Keratinocyte (primary cell): ENCODE measurements around the gene TGFBI. TPM values are rescaled to one million over a fixed set of nuclear protein-coding genes. Genes with fewer than 3 reads are reported as not detected.

Experiments
- DNase-seq: peaks from one replicate; pipeline ENCODE4 v3.0.0-alpha.2; 2011; ENCODE audit warnings: low read depth, missing footprints, low spot score
- FAIRE-seq: peaks from 2 replicates; lab custom pipeline; 2011; peaks lifted over from hg19 to GRCh38; lab: Jason Lieb, UNC
- H2AFZ ChIP-seq: 2 replicates; pipeline ENCODE4 v1.6.0; 2012; ENCODE audit warnings: low read length, control low read depth, inconsistent platforms; ENCODE audit not compliant: control insufficient read depth
- H3K27ac ChIP-seq: 2 replicates; pipeline ENCODE4 v1.5.1; 2011; ENCODE audit warnings: low read length; ENCODE audit not compliant: control insufficient read depth, insufficient read depth
- H3K27me3 ChIP-seq: 3 replicates; pipeline ENCODE4 v1.6.0; 2011; ENCODE audit warnings: low read length; ENCODE audit not compliant: control insufficient read depth, insufficient read depth; ENCODE audit errors: extremely low read depth
- H3K36me3 ChIP-seq, 2 experiments: 2 replicates in 1 of 2; 3 replicates in 1 of 2; pipeline ENCODE4 v1.5.1; 2011; ENCODE audit warnings: low read length in 2 of 2, mild to moderate bottlenecking in 1 of 2; ENCODE audit not compliant: control insufficient read depth in 2 of 2, insufficient read depth in 2 of 2; ENCODE audit errors: extremely low read depth in 1 of 2
- H3K4me1 ChIP-seq: 3 replicates; pipeline ENCODE4 v1.5.1; 2011; ENCODE audit warnings: low read length; ENCODE audit not compliant: control insufficient read depth, insufficient read depth; ENCODE audit errors: extremely low read depth
- H3K4me2 ChIP-seq: 3 replicates; pipeline ENCODE4 v1.6.0; 2011; ENCODE audit warnings: low read depth, low read length; ENCODE audit not compliant: control insufficient read depth, insufficient read depth; ENCODE audit errors: extremely low read depth
- H3K4me3 ChIP-seq, 3 experiments: fragments of 200-600 bp in 1 of 3; sonication (generic) in 1 of 3; 2 replicates in 2 of 3; 3 replicates in 1 of 3; pipeline ENCODE4 v1.5.1; 2011 to 2016; ENCODE audit warnings: low read length in 3 of 3, mild to moderate bottlenecking in 3 of 3, control low read depth in 2 of 3, inconsistent platforms in 1 of 3, low read depth in 1 of 3, mixed read lengths in 1 of 3, mixed run types in 1 of 3, moderate library complexity in 1 of 3; ENCODE audit not compliant: control insufficient read depth in 2 of 3, insufficient read depth in 2 of 3; ENCODE audit errors: extremely low read depth in 1 of 3
- H3K79me2 ChIP-seq: 2 replicates; pipeline ENCODE4 v1.6.0; 2012; ENCODE audit warnings: low read length; ENCODE audit not compliant: control insufficient read depth, insufficient read depth
- H3K9ac ChIP-seq: 3 replicates; pipeline ENCODE4 v1.6.0; 2011; ENCODE audit warnings: low read length; ENCODE audit not compliant: control insufficient read depth, insufficient read depth; ENCODE audit errors: extremely low read depth
- H3K9me1 ChIP-seq: 3 replicates; pipeline ENCODE4 v1.6.0; 2011; ENCODE audit warnings: low read length; ENCODE audit not compliant: control insufficient read depth, insufficient read depth; ENCODE audit errors: extremely low read depth
- H3K9me3 ChIP-seq: 2 replicates; pipeline ENCODE4 v1.5.1; 2012; ENCODE audit warnings: low read depth, low read length; ENCODE audit not compliant: control insufficient read depth
- H4K20me1 ChIP-seq: 3 replicates; pipeline ENCODE4 v1.6.0; 2011; ENCODE audit warnings: low read length; ENCODE audit not compliant: control insufficient read depth, insufficient read depth; ENCODE audit errors: extremely low read depth
- EZH2 ChIP-seq: IDR thresholded peaks from one replicate; pipeline ENCODE4 v1.6.1; 2012; ENCODE audit warnings: inconsistent platforms, mild to moderate bottlenecking, low read length, moderate library complexity
- dilution Hi-C: fragments of 300-500 bp; cut with MboI; formaldehyde crosslinking; loops from one replicate; pipeline ENCODE4 v1.7.0; 2020; ENCODE audit warnings: low sequenced_read_pairs; ENCODE audit not compliant: extremely low pct_ligation_motif_present
- polyA plus RNA-seq, 5 experiments: library from polyadenylated mRNA; depleted of rRNA in 3 of 5; stranded (reverse) in 3 of 5; stranded (forward) in 1 of 5; unstranded in 1 of 5; fragments of >200 nt; gene quantifications; 1 replicate in 1 of 5; 2 replicates in 3 of 5; 3 replicates in 1 of 5; pipeline versions ENCODE4 v1.2.1 to v1.2.3, GENCODE V29; 2011 to 2012; ENCODE audit warnings: missing spikeins in 2 of 5, low read depth in 1 of 5, low replicate concordance in 1 of 5
- TF ChIP-seq, protein P1 (sequence below), 3 experiments: IDR thresholded peaks in 1 of 3; conservative IDR thresholded peaks in 1 of 3; optimal IDR thresholded peaks in 1 of 3; 2 replicates in 2 of 3; 3 replicates in 1 of 3; pipeline versions ENCODE3 to v1.5.1; 2011; ENCODE audit warnings: low read length in 3 of 3, mild to moderate bottlenecking in 3 of 3, moderate library complexity in 2 of 3, control low read depth in 1 of 3, inconsistent platforms in 1 of 3; ENCODE audit not compliant: insufficient read depth in 2 of 3; ENCODE audit errors: extremely low read depth in 1 of 3

Gene TGFBI
- polyA plus RNA-seq, 1 donor (not counting 4 experiments of a cell fraction or from before 2014, with no cell fraction given), result 270 TPM

DNA sequence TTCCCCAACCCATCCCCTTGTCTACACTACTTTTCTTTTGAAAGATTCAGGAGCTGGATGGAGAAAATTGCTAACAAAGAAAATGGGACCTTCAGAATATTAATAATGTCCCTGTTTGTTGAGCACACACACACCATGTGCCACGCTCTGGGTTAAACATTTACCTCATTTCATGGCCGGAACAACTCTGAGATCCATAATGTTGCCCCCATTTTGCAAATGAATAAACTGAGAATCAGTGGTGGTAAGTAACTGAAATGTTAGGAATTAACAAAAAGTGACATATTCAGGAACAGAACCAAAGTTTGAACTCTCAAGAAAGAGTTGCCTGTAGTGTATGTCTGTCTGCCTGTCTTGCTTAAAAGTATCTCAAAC lies 52.4 kb downstream of the TGFBI start:
- Histone ChIP-seq H2AFZ (peak overlapping the region; percentile 83), H3K27ac (peak overlapping the region; percentile 62), H4K20me1 (no peaks in the 10 kb centered on the region), H3K9me3 (no peaks in the 10 kb centered on the region), H3K9ac (peak overlapping the region; percentile 82), H3K36me3 (no peaks in the 10 kb centered on the region), H3K4me3 (peak overlapping the region in 2 of 3 experiments; percentile 77 to 91), H3K4me2 (peak overlapping the region; percentile 98), H3K9me1 (no peaks in the 10 kb centered on the region), H3K4me1 (peaks cover 13% of the 10 kb centered on the region), H3K27me3 (no peaks in the 10 kb centered on the region), H3K79me2 (no peaks in the 10 kb centered on the region)
- dilution Hi-C loops, result no loop called here
- FAIRE-seq (peak; percentile 34), DNase-seq (no peak)
- TF ChIP-seq, protein P1, sequence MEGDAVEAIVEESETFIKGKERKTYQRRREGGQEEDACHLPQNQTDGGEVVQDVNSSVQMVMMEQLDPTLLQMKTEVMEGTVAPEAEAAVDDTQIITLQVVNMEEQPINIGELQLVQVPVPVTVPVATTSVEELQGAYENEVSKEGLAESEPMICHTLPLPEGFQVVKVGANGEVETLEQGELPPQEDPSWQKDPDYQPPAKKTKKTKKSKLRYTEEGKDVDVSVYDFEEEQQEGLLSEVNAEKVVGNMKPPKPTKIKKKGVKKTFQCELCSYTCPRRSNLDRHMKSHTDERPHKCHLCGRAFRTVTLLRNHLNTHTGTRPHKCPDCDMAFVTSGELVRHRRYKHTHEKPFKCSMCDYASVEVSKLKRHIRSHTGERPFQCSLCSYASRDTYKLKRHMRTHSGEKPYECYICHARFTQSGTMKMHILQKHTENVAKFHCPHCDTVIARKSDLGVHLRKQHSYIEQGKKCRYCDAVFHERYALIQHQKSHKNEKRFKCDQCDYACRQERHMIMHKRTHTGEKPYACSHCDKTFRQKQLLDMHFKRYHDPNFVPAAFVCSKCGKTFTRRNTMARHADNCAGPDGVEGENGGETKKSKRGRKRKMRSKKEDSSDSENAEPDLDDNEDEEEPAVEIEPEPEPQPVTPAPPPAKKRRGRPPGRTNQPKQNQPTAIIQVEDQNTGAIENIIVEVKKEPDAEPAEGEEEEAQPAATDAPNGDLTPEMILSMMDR (optimal IDR thresholded peaks at IDR 0.05 in 1 of 3, IDR thresholded peaks at IDR 0.05 in 1 of 3, conservative IDR thresholded peaks at IDR 0.05 in 1 of 3; ENCODE audit: extremely low read depth in 1 of 3, insufficient read depth in 2 of 3, low read length in 3 of 3), result no peak
- no peak for TF ChIP-seq EZH2

DNA sequence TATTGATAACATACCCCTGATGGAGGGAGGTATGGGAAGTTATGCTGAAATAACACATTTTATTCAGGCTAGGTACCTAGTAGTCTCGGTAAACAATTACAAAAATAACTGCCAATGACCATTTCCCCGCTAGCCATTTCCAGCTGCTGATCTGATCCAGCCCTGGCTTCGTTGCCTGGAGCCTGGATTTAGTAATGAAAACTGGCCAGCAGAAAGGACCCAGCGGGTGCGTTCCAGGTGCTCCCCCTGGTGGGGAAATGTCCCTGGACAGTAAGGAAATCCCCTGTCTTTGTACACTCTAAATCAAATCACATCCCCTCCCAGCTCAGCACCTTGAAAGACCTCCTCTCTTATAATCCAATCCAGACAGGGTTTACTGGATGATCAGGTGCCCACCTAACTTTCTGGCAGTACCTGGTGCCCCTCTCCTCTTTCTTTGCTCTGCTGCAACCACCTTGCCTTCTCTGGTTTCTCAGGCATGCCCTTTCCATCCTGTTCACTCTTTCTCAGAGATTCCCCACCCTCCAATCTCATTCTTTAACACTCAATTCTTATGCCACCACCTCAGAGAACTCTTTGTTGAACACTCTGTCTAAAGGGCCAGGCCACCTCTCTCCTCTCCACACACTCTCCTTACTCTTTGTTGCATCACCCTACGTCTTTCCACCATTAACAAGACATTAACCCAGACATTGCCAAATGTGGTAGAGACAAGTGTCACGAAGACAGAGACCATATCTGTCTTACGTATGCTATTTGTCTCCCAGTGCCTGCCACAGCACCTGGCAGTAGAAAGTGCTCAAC lies 53.8 kb downstream of the TGFBI start:
- no peaks in the 10 kb centered on the region for H3K36me3 ChIP-seq
- FAIRE-seq (no peak), DNase-seq (no peak)
- H3K9me3 ChIP-seq, result no peaks in the 10 kb centered on the region
- H3K79me2 ChIP-seq, result no peaks in the 10 kb centered on the region
- H4K20me1 ChIP-seq, result no peaks in the 10 kb centered on the region
- H2AFZ ChIP-seq, result no peak overlapping the region
- dilution Hi-C loops, result no loop called here
- TF ChIP-seq, protein P1 (optimal IDR thresholded peaks at IDR 0.05 in 1 of 3, IDR thresholded peaks at IDR 0.05 in 1 of 3, conservative IDR thresholded peaks at IDR 0.05 in 1 of 3; ENCODE audit: extremely low read depth in 1 of 3, insufficient read depth in 2 of 3, low read length in 3 of 3), result peak; percentile 76 to 81 (median 78)
- TF ChIP-seq EZH2, result no peak
- no peak overlapping the region for H3K27ac ChIP-seq
- no peak overlapping the region for H3K9ac ChIP-seq
- H3K27me3 ChIP-seq, result no peaks in the 10 kb centered on the region
- no peak overlapping the region for H3K4me3 ChIP-seq
- peak overlapping the region; percentile 9 for H3K4me2 ChIP-seq
- H3K4me1 ChIP-seq, result peaks cover 14% of the 10 kb centered on the region
- H3K9me1 ChIP-seq, result no peaks in the 10 kb centered on the region
